Brain microvascular endothelial cell (primary cell): ENCODE measurements around the gene SLC6A16.

ENCODE experiments used
- DNase-seq: peaks from one replicate; pipeline ENCODE4 v3.0.0-alpha.2; 2020
- H3K27ac ChIP-seq: fragments of 250-450 bp; sonication (Bioruptor Pico); 2 replicates; pipeline ENCODE4 v1.5.1; 2020; ENCODE audit warnings: mild to moderate bottlenecking, moderate library complexity
- H3K27me3 ChIP-seq: fragments of 250-450 bp; sonication (Bioruptor Pico); replicated peaks from 2 replicates; pipeline ENCODE4 v1.5.1; 2020; ENCODE audit warnings: mild to moderate bottlenecking
- H3K36me3 ChIP-seq: fragments of 250-450 bp; sonication (Bioruptor Pico); replicated peaks from 2 replicates; pipeline ENCODE4 v1.5.1; 2020; ENCODE audit warnings: mild to moderate bottlenecking
- H3K4me3 ChIP-seq: 2 replicates; pipeline ENCODE4 v1.5.1; 2011; ENCODE audit warnings: low read depth, mild to moderate bottlenecking, control low read depth, low read length, moderate library complexity
- in situ Hi-C: cut with HindIII; loops from 2 replicates; pipeline ENCODE4 v1.10.0; 2017; ENCODE audit warnings: low sequenced_read_pairs, low pct_ligation_motif_present
- TF ChIP-seq, protein P1 (sequence below): IDR thresholded peaks from 2 replicates; pipeline ENCODE4 v1.5.1; 2011; ENCODE audit warnings: low read depth, mild to moderate bottlenecking, moderate library complexity, low read length, control low read depth, inconsistent platforms; ENCODE audit errors: missing control alignments

SLC6A16 gene

DNA sequence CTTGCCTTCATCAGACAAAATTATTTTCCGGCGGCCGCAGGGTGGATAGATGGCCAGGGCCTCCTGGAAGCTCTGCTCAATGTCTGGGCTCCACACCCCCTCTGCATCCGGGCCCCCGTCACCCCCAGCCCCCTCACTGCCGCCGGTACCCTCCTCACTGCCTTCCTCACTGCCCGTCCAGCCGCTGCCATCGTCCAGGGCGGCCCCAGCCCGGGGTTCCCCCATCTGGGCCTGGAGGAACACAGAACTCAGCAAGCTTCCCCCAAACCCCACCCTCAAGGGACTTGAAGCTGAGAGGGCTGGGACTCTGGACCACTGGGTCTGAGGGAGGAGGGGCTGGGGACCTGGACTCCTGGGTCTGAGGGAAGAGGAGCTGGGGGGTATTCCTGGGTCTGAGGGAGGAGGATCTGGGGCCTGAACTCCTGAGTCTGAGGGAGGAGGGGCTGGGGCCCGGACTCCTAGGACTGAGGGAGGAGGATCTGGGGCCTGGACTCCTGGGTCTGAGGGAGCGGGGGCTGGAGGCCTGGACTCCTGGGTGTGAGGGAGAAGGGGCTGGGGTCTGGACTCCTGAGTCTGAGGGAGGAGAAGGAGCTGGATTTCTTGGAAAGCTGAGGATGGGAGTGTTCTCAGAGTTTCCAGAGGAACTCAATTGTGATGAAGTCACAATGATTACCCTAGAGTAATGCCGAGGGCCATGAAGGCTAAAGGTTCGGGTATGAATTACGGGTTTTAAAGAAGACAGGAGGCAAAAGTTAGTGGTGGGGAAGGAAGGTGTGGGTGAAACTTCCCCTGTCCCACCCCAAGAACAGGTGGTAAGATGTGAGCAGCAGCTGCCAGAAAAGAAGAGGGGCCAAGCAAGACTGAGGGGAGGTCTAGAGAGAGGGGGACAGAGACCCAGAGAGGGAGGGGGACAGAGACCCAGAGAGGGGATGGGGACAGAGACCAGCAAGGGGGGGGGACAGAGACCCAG, 35.1 kb upstream of the SLC6A16 start:
- in situ Hi-C loops: no loop called here
- no peak overlapping the region for H3K27ac ChIP-seq
- no peaks in the 10 kb centered on the region for H3K27me3 ChIP-seq
- peaks cover 33% of the 10 kb centered on the region for H3K36me3 ChIP-seq
- H3K4me3 ChIP-seq: peak overlapping the region; percentile 91
- no peak for DNase-seq
- TF ChIP-seq, protein P1, sequence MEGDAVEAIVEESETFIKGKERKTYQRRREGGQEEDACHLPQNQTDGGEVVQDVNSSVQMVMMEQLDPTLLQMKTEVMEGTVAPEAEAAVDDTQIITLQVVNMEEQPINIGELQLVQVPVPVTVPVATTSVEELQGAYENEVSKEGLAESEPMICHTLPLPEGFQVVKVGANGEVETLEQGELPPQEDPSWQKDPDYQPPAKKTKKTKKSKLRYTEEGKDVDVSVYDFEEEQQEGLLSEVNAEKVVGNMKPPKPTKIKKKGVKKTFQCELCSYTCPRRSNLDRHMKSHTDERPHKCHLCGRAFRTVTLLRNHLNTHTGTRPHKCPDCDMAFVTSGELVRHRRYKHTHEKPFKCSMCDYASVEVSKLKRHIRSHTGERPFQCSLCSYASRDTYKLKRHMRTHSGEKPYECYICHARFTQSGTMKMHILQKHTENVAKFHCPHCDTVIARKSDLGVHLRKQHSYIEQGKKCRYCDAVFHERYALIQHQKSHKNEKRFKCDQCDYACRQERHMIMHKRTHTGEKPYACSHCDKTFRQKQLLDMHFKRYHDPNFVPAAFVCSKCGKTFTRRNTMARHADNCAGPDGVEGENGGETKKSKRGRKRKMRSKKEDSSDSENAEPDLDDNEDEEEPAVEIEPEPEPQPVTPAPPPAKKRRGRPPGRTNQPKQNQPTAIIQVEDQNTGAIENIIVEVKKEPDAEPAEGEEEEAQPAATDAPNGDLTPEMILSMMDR: no peak

DNA sequence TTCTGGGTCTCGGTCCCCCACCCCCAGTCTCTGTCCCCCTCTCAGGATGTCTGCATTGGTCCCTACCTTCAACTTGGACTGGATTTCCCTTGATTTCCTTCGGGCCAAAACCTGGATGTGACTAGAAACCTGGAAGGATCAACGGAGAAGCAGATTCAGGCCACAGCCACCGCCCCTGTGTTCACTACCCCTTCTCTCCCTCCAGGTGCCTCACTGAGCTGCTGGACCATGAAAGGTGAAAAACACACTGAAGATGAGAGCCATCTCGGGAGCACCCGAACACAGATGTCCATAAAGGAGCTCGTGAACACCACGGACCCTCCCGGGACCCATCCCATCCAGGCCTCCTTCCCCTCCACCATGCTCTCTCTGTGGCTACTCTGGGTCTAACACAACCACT, 32.2 kb upstream of the SLC6A16 start:
- Histone ChIP-seq H3K27ac (no peak overlapping the region), H3K4me3 (no peak overlapping the region), H3K36me3 (peaks cover 53% of the 10 kb centered on the region), H3K27me3 (no peaks in the 10 kb centered on the region)
- in situ Hi-C loops: no loop called here
- no peak for DNase-seq
- TF ChIP-seq, protein P1: no peak

DNA sequence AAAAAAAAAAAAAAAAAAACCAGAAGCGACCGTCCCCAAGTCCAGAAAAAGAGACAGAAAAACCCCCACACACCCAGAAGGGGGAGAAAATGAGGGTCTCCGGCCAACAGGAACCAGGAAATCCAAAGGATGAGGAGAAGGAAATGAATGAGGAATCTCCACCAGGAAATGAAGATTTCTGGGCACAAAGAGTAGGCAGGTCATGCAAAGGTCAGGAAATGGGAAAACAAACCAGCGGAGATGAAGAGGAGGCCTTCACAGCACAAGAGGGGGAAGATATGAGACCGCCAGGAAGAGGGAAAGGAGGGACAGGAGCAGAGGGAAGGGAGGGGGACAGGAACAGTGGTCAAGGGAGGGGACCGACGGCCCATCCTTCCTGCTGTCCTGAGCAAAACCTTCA, 31.4 kb upstream of the SLC6A16 start:
- H3K4me3 ChIP-seq: no peak overlapping the region

DNA sequence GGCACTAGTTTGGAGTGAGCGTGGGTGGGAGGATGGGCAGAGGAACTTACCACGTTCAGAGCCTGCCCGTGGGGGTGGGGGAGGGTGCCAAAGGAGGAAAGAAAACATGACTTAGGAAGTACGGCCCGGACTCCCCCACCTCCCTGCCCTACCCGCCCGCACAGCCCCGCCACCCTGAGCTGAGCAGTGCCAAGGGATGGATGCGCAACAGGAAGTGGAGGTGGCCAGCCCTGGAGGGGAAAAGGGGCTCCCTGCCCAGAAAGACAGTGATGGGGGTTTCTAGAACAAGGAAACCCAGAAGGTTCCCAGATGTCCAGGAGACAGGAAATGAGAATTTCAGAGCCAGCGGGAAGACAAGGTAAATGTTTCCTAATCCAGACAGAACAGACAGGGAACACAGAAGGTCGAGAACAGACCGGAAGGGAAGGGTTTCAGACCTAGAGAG, 30.9 kb upstream of the SLC6A16 start:
- no peak overlapping the region for H3K4me3 ChIP-seq
- H3K36me3 ChIP-seq: peaks cover 60% of the 10 kb centered on the region
- TF ChIP-seq, protein P1: no peak
- H3K27ac ChIP-seq: no peak overlapping the region
- H3K27me3 ChIP-seq: no peaks in the 10 kb centered on the region
- in situ Hi-C loops: no loop called here
- no peak for DNase-seq

More for the DNA sequence above, 31.4 kb upstream of the SLC6A16 start:
- TF ChIP-seq, protein P1: no peak
- in situ Hi-C loops: no loop called here
- Histone ChIP-seq H3K36me3 (peaks cover 56% of the 10 kb centered on the region), H3K27me3 (no peaks in the 10 kb centered on the region), H3K27ac (no peak overlapping the region)
- no peak for DNase-seq

DNA sequence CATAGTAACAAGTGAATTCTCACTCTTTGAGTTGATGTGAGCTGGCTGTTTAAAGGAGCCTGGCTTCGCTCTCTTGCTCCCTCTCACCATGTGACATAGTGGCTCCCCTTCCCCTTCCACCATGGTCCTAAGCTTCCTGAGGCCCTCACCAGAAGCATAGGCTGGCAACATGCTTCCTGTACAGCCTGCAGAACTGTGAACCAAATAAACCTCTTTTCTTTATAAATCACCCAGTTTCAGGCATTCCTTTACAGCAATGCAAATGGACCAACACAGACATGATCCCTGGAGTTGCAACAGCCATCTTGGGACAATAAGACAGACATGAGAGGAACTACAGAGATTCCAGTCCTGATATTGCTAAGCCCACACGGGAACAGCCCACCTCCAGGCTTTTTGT, 24.6 kb upstream of the SLC6A16 start:
- TF ChIP-seq, protein P1: no peak
- in situ Hi-C loops: no loop called here
- DNase-seq: no peak
- H3K27me3 ChIP-seq: no peaks in the 10 kb centered on the region
- no peak overlapping the region for H3K27ac ChIP-seq
- H3K36me3 ChIP-seq: peaks cover 74% of the 10 kb centered on the region
- no peak overlapping the region for H3K4me3 ChIP-seq
